ENCODE measurements around the gene CCSAP.

The CCSAP gene

DNA sequence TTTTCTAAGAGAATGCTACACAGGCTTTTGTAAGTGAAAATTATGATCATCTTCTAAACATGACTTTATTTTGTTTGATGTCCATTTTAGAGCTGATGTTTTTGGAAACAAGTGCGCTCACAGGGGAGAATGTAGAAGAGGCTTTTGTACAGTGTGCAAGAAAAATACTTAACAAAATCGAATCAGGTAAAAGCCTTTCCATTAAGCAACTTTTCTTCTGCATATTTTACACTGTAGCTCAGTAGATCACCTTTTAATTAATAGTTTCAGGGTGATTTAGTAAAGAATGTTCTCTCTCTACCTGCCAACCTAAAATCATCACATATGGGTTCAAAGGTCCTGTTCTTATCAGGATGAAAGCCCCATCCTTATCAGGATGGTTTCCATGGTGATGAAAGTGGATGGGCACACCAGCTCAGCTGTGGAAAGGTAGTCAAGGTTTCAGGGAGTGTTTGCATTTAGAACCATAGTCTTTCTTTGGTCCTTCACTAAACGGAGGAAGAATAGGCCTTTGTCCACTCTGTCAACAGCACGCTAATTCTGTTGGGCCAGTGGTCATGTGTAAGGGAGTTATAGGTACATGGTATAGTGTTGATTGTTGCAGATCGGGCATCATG lies 43.9 kb downstream of the CCSAP start:
- DNase-seq, result no peak
- Histone ChIP-seq H3K36me3 (peaks cover 4% of the 10 kb centered on the region; the same call in 1 of the 2 replicates), H3K27ac (no peak overlapping the region), H3K9me3 (ENCODE audit: severe bottlenecking) (no peaks in the 10 kb centered on the region), H3K27me3 (ENCODE audit: insufficient read depth, low read depth, severe bottlenecking) (no peaks in the 10 kb centered on the region), H3K4me3 (ENCODE audit: low read depth, low read length) (no peak overlapping the region)
- TF ChIP-seq, protein P1, sequence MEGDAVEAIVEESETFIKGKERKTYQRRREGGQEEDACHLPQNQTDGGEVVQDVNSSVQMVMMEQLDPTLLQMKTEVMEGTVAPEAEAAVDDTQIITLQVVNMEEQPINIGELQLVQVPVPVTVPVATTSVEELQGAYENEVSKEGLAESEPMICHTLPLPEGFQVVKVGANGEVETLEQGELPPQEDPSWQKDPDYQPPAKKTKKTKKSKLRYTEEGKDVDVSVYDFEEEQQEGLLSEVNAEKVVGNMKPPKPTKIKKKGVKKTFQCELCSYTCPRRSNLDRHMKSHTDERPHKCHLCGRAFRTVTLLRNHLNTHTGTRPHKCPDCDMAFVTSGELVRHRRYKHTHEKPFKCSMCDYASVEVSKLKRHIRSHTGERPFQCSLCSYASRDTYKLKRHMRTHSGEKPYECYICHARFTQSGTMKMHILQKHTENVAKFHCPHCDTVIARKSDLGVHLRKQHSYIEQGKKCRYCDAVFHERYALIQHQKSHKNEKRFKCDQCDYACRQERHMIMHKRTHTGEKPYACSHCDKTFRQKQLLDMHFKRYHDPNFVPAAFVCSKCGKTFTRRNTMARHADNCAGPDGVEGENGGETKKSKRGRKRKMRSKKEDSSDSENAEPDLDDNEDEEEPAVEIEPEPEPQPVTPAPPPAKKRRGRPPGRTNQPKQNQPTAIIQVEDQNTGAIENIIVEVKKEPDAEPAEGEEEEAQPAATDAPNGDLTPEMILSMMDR (IDR thresholded peaks at IDR 0.05; ENCODE audit: low read depth, low read length), result no peak

DNA sequence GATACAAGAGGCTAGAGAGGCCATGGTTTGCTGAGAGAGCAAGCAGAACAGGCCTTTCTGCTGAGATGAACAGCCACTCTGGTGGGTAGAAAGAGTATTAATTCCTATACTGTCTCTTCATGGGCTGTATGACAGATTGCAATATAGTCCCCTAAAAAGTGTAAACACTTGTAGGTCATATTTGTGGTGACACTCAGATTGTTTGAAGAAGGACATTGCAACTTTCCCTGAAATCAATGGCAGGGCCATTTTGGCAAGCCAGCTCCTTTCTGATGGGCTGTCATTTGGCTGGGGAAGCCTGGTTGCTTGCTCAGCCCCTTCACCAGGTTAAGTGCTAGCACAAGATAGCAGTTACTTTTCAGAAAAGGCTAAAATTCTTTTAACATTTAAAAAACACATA lies 44.4 kb downstream of the CCSAP start:
- DNase-seq, result no peak
- TF ChIP-seq, protein P1 (IDR thresholded peaks at IDR 0.05; ENCODE audit: low read depth, low read length), result no peak
- Histone ChIP-seq H3K36me3 (peaks cover 4% of the 10 kb centered on the region; the same call in 1 of the 2 replicates), H3K4me3 (ENCODE audit: low read depth, low read length) (no peak overlapping the region), H3K27me3 (ENCODE audit: insufficient read depth, low read depth, severe bottlenecking) (no peaks in the 10 kb centered on the region), H3K27ac (no peak overlapping the region), H3K9me3 (ENCODE audit: severe bottlenecking) (no peaks in the 10 kb centered on the region)

DNA sequence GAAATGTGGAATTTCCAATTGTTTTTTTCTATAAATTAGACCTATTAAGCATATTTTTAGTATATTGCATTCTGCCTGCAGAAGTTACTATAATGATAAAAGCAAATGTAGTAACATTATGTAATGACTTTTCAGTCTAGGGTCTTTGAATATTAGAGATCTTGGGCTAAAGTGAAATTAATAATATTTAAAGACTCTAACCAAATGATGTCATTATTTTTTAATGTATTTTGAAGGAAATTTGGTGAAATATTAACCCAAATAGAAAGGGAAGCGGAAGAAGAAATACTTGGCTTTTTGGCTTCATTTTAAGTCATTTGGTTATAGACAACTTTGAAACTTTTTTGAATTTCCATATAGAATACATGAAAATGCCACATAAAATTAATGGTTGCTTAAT lies 45.1 kb downstream of the CCSAP start:
- no peaks in the 10 kb centered on the region for H3K27me3 ChIP-seq (ENCODE audit: insufficient read depth, low read depth, severe bottlenecking)
- peaks cover 4% of the 10 kb centered on the region; the same call in 1 of the 2 replicates for H3K36me3 ChIP-seq
- no peaks in the 10 kb centered on the region for H3K9me3 ChIP-seq (ENCODE audit: severe bottlenecking)
- H3K4me3 ChIP-seq (ENCODE audit: low read depth, low read length), result no peak overlapping the region
- no peak overlapping the region for H3K27ac ChIP-seq
- TF ChIP-seq, protein P1 (IDR thresholded peaks at IDR 0.05; ENCODE audit: low read depth, low read length), result no peak
- DNase-seq, result no peak

DNA sequence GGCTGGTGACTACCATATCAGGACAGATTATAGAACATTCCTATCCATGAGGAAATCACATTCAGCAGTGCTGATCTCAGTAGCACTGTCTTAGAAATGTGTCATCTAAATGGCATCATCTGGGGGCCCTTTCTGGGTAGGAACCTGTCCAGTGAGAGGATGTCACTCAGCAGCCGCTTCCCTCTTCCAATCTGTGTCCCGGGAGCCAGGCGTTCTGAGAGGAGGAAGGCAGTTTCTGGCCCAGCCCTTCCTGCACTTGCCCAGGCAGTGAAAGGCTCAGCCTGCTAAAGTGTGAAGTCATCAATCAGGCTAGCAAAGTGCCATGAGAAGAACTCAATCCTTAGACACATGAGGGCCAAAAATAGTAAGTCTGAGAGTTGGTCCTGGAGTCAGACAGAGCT lies 46.3 kb downstream of the CCSAP start:
- Histone ChIP-seq H3K27me3 (ENCODE audit: insufficient read depth, low read depth, severe bottlenecking) (no peaks in the 10 kb centered on the region), H3K9me3 (ENCODE audit: severe bottlenecking) (no peaks in the 10 kb centered on the region), H3K4me3 (ENCODE audit: low read depth, low read length) (no peak overlapping the region), H3K36me3 (peaks cover 4% of the 10 kb centered on the region; the same call in 1 of the 2 replicates), H3K27ac (no peak overlapping the region)
- TF ChIP-seq, protein P1 (IDR thresholded peaks at IDR 0.05; ENCODE audit: low read depth, low read length), result no peak
- no peak for DNase-seq

DNA sequence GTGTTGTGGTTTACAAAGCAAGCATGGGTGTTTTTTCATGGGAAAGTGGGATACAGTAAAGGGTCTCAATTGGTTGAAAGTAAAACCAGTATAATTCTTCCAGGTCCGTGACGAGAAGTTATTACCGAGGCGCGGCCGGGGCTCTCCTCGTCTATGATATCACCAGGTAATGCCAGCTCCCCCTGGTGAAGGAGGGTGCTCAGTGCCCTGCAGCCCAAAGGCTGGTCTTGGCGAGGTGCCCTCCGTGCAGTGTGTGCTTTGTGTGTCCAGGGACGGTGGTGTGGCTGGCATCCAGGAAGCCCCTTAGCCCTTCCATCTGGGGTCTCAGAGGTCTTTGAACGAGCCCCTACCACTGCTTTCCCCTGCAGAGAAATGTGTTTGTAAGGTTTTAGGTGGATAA lies 47.1 kb downstream of the CCSAP start:
- Histone ChIP-seq H3K4me3 (ENCODE audit: low read depth, low read length) (no peak overlapping the region), H3K27me3 (ENCODE audit: insufficient read depth, low read depth, severe bottlenecking) (no peaks in the 10 kb centered on the region), H3K27ac (no peak overlapping the region), H3K36me3 (peaks cover 4% of the 10 kb centered on the region; the same call in 1 of the 2 replicates), H3K9me3 (ENCODE audit: severe bottlenecking) (no peaks in the 10 kb centered on the region)
- TF ChIP-seq, protein P1 (IDR thresholded peaks at IDR 0.05; ENCODE audit: low read depth, low read length), result no peak
- DNase-seq, result no peak

Measured in WERI-Rb-1 (cell line).